SK-N-SH (cell line): Measurements from ENCODE around the gene LTBR. TPM values are rescaled to one million over a fixed set of nuclear protein-coding genes. Genes with fewer than 3 reads are reported as not detected.

Experiments used
- CTCF ChIA-PET: fragments of 300-600, 350-600 bp; formaldehyde crosslinking; extraction: SDS; loops from one replicate; lab custom pipeline; 2021; lab: Yijun Ruan, JAX
- POLR2A ChIA-PET: fragments of 350-600 bp; sonication (Branson Sonifier 250); formaldehyde crosslinking; extraction: SDS; loops from one replicate; lab custom pipeline; 2020; ENCODE audit warnings: antibody characterized with exemption, inconsistent platforms; lab: Yijun Ruan, JAX
- DNase-seq: peaks from one replicate; pipeline ENCODE4 v3.0.0; 2012
- H2AFZ ChIP-seq: fragments of 200-600 bp; sonication (generic); 2 replicates; pipeline ENCODE4 v1.8.1; 2016; ENCODE audit warnings: antibody characterized with exemption, mild to moderate bottlenecking, low read depth
- H3F3A ChIP-seq: fragments of 200-600 bp; sonication (generic); replicated peaks from 2 replicates; pipeline ENCODE3; 2016; ENCODE audit warnings: antibody characterized with exemption, mild to moderate bottlenecking; ENCODE audit not compliant: insufficient read depth
- H3K27ac ChIP-seq, 2 experiments: fragments of 200-500 bp in 1 of 2; fragments of 200-600 bp in 1 of 2; sonication (Bioruptor generic) in 1 of 2; sonication (generic), shearing (Covaris generic) in 1 of 2; 2 replicates each; pipeline versions ENCODE4 v1.5.1 to v1.6.1; 2014 to 2016; ENCODE audit warnings: low read depth in 2 of 2, inconsistent platforms in 1 of 2, low read length in 1 of 2, mild to moderate bottlenecking in 1 of 2, mixed read lengths in 1 of 2
- H3K27me3 ChIP-seq: fragments of 200-600 bp; sonication (generic), shearing (Covaris generic); 2 replicates; pipeline ENCODE4 v1.6.1; 2016; ENCODE audit warnings: mixed run types; ENCODE audit not compliant: insufficient read depth
- H3K36me3 ChIP-seq, 2 experiments: fragments of 200-500 bp in 1 of 2; fragments of 200-600 bp in 1 of 2; sonication (Bioruptor generic) in 1 of 2; sonication (generic) in 1 of 2; replicated peaks in 1 of 2; 2 replicates each; pipeline versions ENCODE3 to v1.5.1; 2014 to 2016; ENCODE audit warnings: low read length in 1 of 2, mild to moderate bottlenecking in 1 of 2; ENCODE audit not compliant: insufficient read depth in 2 of 2, control insufficient read depth in 1 of 2
- H3K4me1 ChIP-seq, 2 experiments: fragments of 200-500 bp in 1 of 2; fragments of 200-600 bp in 1 of 2; sonication (Bioruptor generic) in 1 of 2; sonication (generic), shearing (Covaris generic) in 1 of 2; 2 replicates each; pipeline versions ENCODE4 v1.5.1 to v1.6.1; 2014 to 2016; ENCODE audit warnings: low read depth in 1 of 2, low read length in 1 of 2, mixed run types in 1 of 2; ENCODE audit not compliant: insufficient read depth in 2 of 2, control insufficient read depth in 1 of 2
- H3K4me2 ChIP-seq: fragments of 200-600 bp; sonication (generic), shearing (Covaris generic); 2 replicates; pipeline ENCODE4 v1.6.1; 2017; ENCODE audit warnings: mixed run types
- H3K4me3 ChIP-seq, 2 experiments: fragments of 200-500 bp in 1 of 2; fragments of 200-600 bp in 1 of 2; sonication (Bioruptor generic) in 1 of 2; sonication (generic), shearing (Covaris generic) in 1 of 2; 2 replicates each; pipeline versions ENCODE4 v1.5.1 to v1.8.1; 2014 to 2016; ENCODE audit warnings: low read depth in 2 of 2, inconsistent platforms in 1 of 2, low read length in 1 of 2, mild to moderate bottlenecking in 1 of 2, mixed read lengths in 1 of 2, moderate library complexity in 1 of 2
- H3K79me2 ChIP-seq: fragments of 200-600 bp; sonication (generic); 2 replicates; pipeline ENCODE4 v1.8.1; 2017; ENCODE audit warnings: mild to moderate bottlenecking; ENCODE audit not compliant: insufficient read depth
- H3K9ac ChIP-seq: fragments of 200-600 bp; sonication (generic); 2 replicates; pipeline ENCODE4 v1.6.1; 2017; ENCODE audit warnings: mixed run types
- H3K9me2 ChIP-seq: fragments of 200-600 bp; sonication (generic); 2 replicates; pipeline ENCODE4 v1.6.1; 2017; ENCODE audit warnings: mixed run types
- H3K9me3 ChIP-seq: fragments of 200-600 bp; sonication (generic); 2 replicates; pipeline ENCODE4 v1.6.1; 2017; ENCODE audit warnings: mixed run types, mild to moderate bottlenecking, moderate library complexity
- H4K20me1 ChIP-seq: fragments of 200-600 bp; sonication (generic); 2 replicates; pipeline ENCODE4 v1.6.1; 2017; ENCODE audit warnings: mild to moderate bottlenecking, mixed run types; ENCODE audit not compliant: insufficient read depth
- CHD2 ChIP-seq: fragments of 150-350 bp; IDR thresholded peaks from 2 replicates; pipeline ENCODE4 v1.6.1; 2018; ENCODE audit warnings: low read length; ENCODE audit not compliant: partially characterized antibody
- EP300 ChIP-seq, 2 experiments: IDR thresholded peaks; 2 replicates each; pipeline versions ENCODE4 v1.4.0 to v1.6.1; 2012; ENCODE audit warnings: borderline replicate concordance in 1 of 2, low read depth in 1 of 2, low read length in 1 of 2
- FOXJ3 ChIP-seq: sonication (generic); formaldehyde crosslinking; IDR thresholded peaks from 2 replicates; pipeline ENCODE4 v1.5.1; 2020; ENCODE audit warnings: mild to moderate bottlenecking, missing genetic modification reagents
- GABPA ChIP-seq: IDR thresholded peaks from 2 replicates; pipeline ENCODE4 v1.4.0; 2012; ENCODE audit warnings: low read depth, mild to moderate bottlenecking
- GATA2 ChIP-seq: sonication (generic); formaldehyde crosslinking; IDR thresholded peaks from 2 replicates; pipeline ENCODE4 v1.5.0; 2020; ENCODE audit warnings: mild to moderate bottlenecking, missing genetic modification reagents
- JUND ChIP-seq: IDR thresholded peaks from 2 replicates; pipeline ENCODE4 v1.4.0; 2012
- MXI1 ChIP-seq: IDR thresholded peaks from 2 replicates; pipeline ENCODE4 v1.6.1; 2012; ENCODE audit warnings: mild to moderate bottlenecking, low read depth, low read length, improper control_type of control experiment
- NFIC ChIP-seq: IDR thresholded peaks from 2 replicates; pipeline ENCODE4 v1.4.0; 2012; ENCODE audit warnings: borderline replicate concordance
- NRF1 ChIP-seq: IDR thresholded peaks from 2 replicates; pipeline ENCODE4 v1.6.1; 2012; ENCODE audit warnings: low read depth, mild to moderate bottlenecking, low read length
- RAD21 ChIP-seq: IDR thresholded peaks from 2 replicates; pipeline ENCODE4 v1.6.1; 2012; ENCODE audit warnings: mild to moderate bottlenecking, low read length
- REST ChIP-seq: IDR thresholded peaks from 2 replicates; pipeline ENCODE4 v1.6.1; 2012; ENCODE audit warnings: mild to moderate bottlenecking, low read depth, low read length, moderate library complexity
- SMC3 ChIP-seq: IDR thresholded peaks from 2 replicates; pipeline ENCODE4 v1.6.1; 2012; ENCODE audit warnings: low read depth, low read length, improper control_type of control experiment
- YY1 ChIP-seq: IDR thresholded peaks from 2 replicates; pipeline ENCODE4 v1.4.0; 2012; ENCODE audit warnings: low read depth, mild to moderate bottlenecking
- WGBS: methylation state at CpG from one replicate; pipeline ENCODE4 v1.1.6; 2017; ENCODE audit warnings: low lambda C conversion rate; 5-methylcytosine and 5-hydroxymethylcytosine counted together
- polyA plus RNA-seq, 3 experiments: library from polyadenylated mRNA; depleted of rRNA; stranded (reverse); fragments of >200 nt; gene quantifications; 2 replicates each; pipeline ENCODE4 v1.2.3, GENCODE V29; 2012
- TF ChIP-seq, protein P1 (sequence below): IDR thresholded peaks from 2 replicates; pipeline ENCODE4 v1.4.0; 2012; ENCODE audit warnings: low read depth
- TF ChIP-seq, protein P2 (sequence below): fragments of 200-600 bp; sonication (generic); IDR thresholded peaks from 2 replicates; pipeline ENCODE4 v1.6.1; 2017; ENCODE audit warnings: antibody characterized with exemption, mild to moderate bottlenecking, moderate library complexity
- TF ChIP-seq, protein P3 (sequence below): fragments of 150-350 bp; IDR thresholded peaks from 2 replicates; pipeline ENCODE4 v1.6.1; 2017; ENCODE audit warnings: antibody characterized with exemption, low read length, low read depth, borderline replicate concordance

The LTBR gene
- polyA plus RNA-seq, 1 of the 3 experiments (the other 2 are of a cell fraction) = 0.12 TPM

DNA sequence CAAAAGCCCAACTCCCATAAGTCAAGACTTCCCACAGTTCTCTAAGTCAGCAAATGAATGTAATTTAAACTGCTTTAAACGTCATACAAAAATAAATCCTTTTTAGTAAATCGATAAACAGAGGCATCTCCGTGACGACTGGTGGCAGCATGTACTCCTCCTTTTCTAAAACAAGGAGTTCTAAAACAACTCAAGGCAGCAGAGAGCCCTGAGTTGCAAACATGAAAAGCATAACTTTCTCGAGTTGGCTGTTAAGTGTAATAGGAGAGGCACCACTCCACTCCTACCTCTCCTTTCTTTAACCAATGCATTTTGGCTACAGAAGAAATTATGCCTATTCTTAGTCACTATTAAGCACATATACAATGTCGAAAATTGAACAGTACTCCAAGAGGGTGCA is 22.0 kb downstream of the LTBR start:
- no peak overlapping the region for H3K27ac ChIP-seq
- no peaks in the 10 kb centered on the region for H3K9me2 ChIP-seq
- no peak overlapping the region for H3K9ac ChIP-seq
- no peak overlapping the region for H3K4me2 ChIP-seq
- ChIA-PET CTCF (no interaction called here), POLR2A (no interaction called here)
- no peak overlapping the region for H2AFZ ChIP-seq
- H3K79me2 ChIP-seq = no peaks in the 10 kb centered on the region
- H3K4me1 ChIP-seq = no peaks in the 10 kb centered on the region
- TF ChIP-seq JUND = no peak
- no peak for TF ChIP-seq FOXJ3 (CRISPR knock-in tag)
- TF ChIP-seq YY1 = no peak
- TF ChIP-seq CHD2 = no peak
- no peak for TF ChIP-seq SMC3
- TF ChIP-seq, protein P1, sequence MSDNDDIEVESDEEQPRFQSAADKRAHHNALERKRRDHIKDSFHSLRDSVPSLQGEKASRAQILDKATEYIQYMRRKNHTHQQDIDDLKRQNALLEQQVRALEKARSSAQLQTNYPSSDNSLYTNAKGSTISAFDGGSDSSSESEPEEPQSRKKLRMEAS = no peak
- no peak for TF ChIP-seq EP300 (IDR thresholded peaks at IDR 0.05; ENCODE audit: borderline replicate concordance in 1 of 2, low read depth in 1 of 2, low read length in 1 of 2)
- TF ChIP-seq MXI1 = no peak
- TF ChIP-seq, protein P2, sequence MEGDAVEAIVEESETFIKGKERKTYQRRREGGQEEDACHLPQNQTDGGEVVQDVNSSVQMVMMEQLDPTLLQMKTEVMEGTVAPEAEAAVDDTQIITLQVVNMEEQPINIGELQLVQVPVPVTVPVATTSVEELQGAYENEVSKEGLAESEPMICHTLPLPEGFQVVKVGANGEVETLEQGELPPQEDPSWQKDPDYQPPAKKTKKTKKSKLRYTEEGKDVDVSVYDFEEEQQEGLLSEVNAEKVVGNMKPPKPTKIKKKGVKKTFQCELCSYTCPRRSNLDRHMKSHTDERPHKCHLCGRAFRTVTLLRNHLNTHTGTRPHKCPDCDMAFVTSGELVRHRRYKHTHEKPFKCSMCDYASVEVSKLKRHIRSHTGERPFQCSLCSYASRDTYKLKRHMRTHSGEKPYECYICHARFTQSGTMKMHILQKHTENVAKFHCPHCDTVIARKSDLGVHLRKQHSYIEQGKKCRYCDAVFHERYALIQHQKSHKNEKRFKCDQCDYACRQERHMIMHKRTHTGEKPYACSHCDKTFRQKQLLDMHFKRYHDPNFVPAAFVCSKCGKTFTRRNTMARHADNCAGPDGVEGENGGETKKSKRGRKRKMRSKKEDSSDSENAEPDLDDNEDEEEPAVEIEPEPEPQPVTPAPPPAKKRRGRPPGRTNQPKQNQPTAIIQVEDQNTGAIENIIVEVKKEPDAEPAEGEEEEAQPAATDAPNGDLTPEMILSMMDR = no peak
- no peak for TF ChIP-seq GABPA
- no peak for TF ChIP-seq NRF1
- TF ChIP-seq GATA2 = no peak
- TF ChIP-seq REST = no peak
- TF ChIP-seq, protein P3, sequence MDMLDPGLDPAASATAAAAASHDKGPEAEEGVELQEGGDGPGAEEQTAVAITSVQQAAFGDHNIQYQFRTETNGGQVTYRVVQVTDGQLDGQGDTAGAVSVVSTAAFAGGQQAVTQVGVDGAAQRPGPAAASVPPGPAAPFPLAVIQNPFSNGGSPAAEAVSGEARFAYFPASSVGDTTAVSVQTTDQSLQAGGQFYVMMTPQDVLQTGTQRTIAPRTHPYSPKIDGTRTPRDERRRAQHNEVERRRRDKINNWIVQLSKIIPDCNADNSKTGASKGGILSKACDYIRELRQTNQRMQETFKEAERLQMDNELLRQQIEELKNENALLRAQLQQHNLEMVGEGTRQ = no peak
- no peak for TF ChIP-seq NFIC
- no peak for TF ChIP-seq RAD21
- no peaks in the 10 kb centered on the region for H3K9me3 ChIP-seq
- no peaks in the 10 kb centered on the region for H3K27me3 ChIP-seq
- H3K4me3 ChIP-seq = no peak overlapping the region
- no peaks in the 10 kb centered on the region for H3K36me3 ChIP-seq
- WGBS = 44% methylated on average over 6 of the region's 6 CpGs
- no peaks in the 10 kb centered on the region for H4K20me1 ChIP-seq
- no peaks in the 10 kb centered on the region for H3F3A ChIP-seq
- DNase-seq = no peak
